ENCODE data around the gene B4GALT3. TPM values are rescaled to one million over a fixed set of nuclear protein-coding genes. Genes with fewer than 3 reads are reported as not detected.
A peak's percentile ranks its signal among the peaks of the same experiment; 100 is the strongest.

The B4GALT3 gene
- total RNA-seq, 1 experiment from 2014 or later = 59.2 TPM

- no TSS peak for BruUV-seq (replicated peaks)
Observed at GRCh38 chr1:161216945-161217712, 39.8 kb upstream of the B4GALT3 start.

GRCh38 chr1:161215076-161215475, 37.8 kb upstream of the B4GALT3 start, which contains the start of gene FCER1G:
Gene FCER1G (plus strand): TSS chr1:161215295. CDS start chr1:161215322, 27 bp downstream.
- Mint-ChIP-seq H3K9me3 (ENCODE audit: low read depth, unreplicated experiment) (no peaks in the 10 kb centered on the region), H3K4me1 (ENCODE audit: low read depth, unreplicated experiment) (peaks cover 12% of the 10 kb centered on the region), H3K27me3 (ENCODE audit: unreplicated experiment) (peaks cover 26% of the 10 kb centered on the region), H3K4me3 (ENCODE audit: low read depth, unreplicated experiment) (no peak within 1 kb of the TSS), H3K27ac (ENCODE audit: unreplicated experiment) (no peak within 1 kb of the TSS), H3K36me3 (ENCODE audit: insufficient read depth, unreplicated experiment) (peaks cover 50% of the 10 kb centered on the region)
- TF ChIP-seq CTCF (IDR thresholded peaks at IDR 0.05; ENCODE audit: unreplicated experiment) = no peak
- DNase-seq = no peak
- BruUV-seq (replicated peaks) = no TSS peak
- intact Hi-C loops (cut with micrococcal nuclease; ENCODE audit: unreplicated experiment) = no loop called here
- CTCF ChIA-PET = no interaction called here

More at GRCh38 chr1:161216945-161217712, 39.8 kb upstream of the B4GALT3 start:
- no peak for TF ChIP-seq CTCF (IDR thresholded peaks at IDR 0.05; ENCODE audit: unreplicated experiment)
- Mint-ChIP-seq H3K4me1 (ENCODE audit: low read depth, unreplicated experiment) (peaks cover 9% of the 10 kb centered on the region), H3K9me3 (ENCODE audit: low read depth, unreplicated experiment) (no peaks in the 10 kb centered on the region), H3K36me3 (ENCODE audit: insufficient read depth, unreplicated experiment) (peaks cover 32% of the 10 kb centered on the region), H3K27ac (ENCODE audit: unreplicated experiment) (no peak overlapping the region), H3K4me3 (ENCODE audit: low read depth, unreplicated experiment) (no peak overlapping the region), H3K27me3 (ENCODE audit: unreplicated experiment) (peaks cover 32% of the 10 kb centered on the region)
- no peak for DNase-seq
- CTCF ChIA-PET = interaction anchor here (0.7 to 1.0 kb wide), 2 partner anchors 15 to 157 kb away, joined by 5 to 6 read pairs; partner anchors contain the start of gene NDUFS2
- intact Hi-C loops (cut with micrococcal nuclease; ENCODE audit: unreplicated experiment) = no loop called here

- H3K36me3 Mint-ChIP-seq (ENCODE audit: insufficient read depth, unreplicated experiment) = peaks cover 57% of the 10 kb centered on the region
- DNase-seq = no peak
- CTCF ChIA-PET = no interaction called here
- no peaks in the 10 kb centered on the region for H3K9me3 Mint-ChIP-seq (ENCODE audit: low read depth, unreplicated experiment)
- peaks cover 19% of the 10 kb centered on the region for H3K4me1 Mint-ChIP-seq (ENCODE audit: low read depth, unreplicated experiment)
- no peak overlapping the region for H3K27ac Mint-ChIP-seq (ENCODE audit: unreplicated experiment)
- intact Hi-C loops (cut with micrococcal nuclease; ENCODE audit: unreplicated experiment) = no loop called here
- no peak for TF ChIP-seq CTCF (IDR thresholded peaks at IDR 0.05; ENCODE audit: unreplicated experiment)
- no peak overlapping the region for H3K4me3 Mint-ChIP-seq (ENCODE audit: low read depth, unreplicated experiment)
- no TSS peak for BruUV-seq (replicated peaks)
- peaks cover 21% of the 10 kb centered on the region for H3K27me3 Mint-ChIP-seq (ENCODE audit: unreplicated experiment)
Observed at GRCh38 chr1:161214369-161214768, 37.1 kb upstream of the B4GALT3 start.

- CTCF ChIA-PET = interaction anchor here (2.9 kb wide), 1 partner anchor 16 kb away, joined by 14 read pairs; the partner anchor contains the start of gene TOMM40L
- DNase-seq = peak; percentile 92
- peaks cover 14% of the 10 kb centered on the region for H3K4me1 Mint-ChIP-seq (ENCODE audit: low read depth, unreplicated experiment)
- H3K36me3 Mint-ChIP-seq (ENCODE audit: insufficient read depth, unreplicated experiment) = peaks cover 55% of the 10 kb centered on the region
- H3K4me3 Mint-ChIP-seq (ENCODE audit: low read depth, unreplicated experiment) = no peak overlapping the region
- no TSS peak for BruUV-seq (replicated peaks)
- no peaks in the 10 kb centered on the region for H3K9me3 Mint-ChIP-seq (ENCODE audit: low read depth, unreplicated experiment)
- peak; percentile 87 for TF ChIP-seq CTCF (IDR thresholded peaks at IDR 0.05; ENCODE audit: unreplicated experiment)
- H3K27me3 Mint-ChIP-seq (ENCODE audit: unreplicated experiment) = no peaks in the 10 kb centered on the region
- intact Hi-C loops (cut with micrococcal nuclease; ENCODE audit: unreplicated experiment) = loop anchor here (1.0 to 10.0 kb wide), 3 partner anchors 12 to 535 kb away; partner anchors contain the start of gene DUSP12
- H3K27ac Mint-ChIP-seq (ENCODE audit: unreplicated experiment) = no peak overlapping the region
Observed at GRCh38 chr1:161209790-161210409, 32.6 kb upstream of the B4GALT3 start.

All from Calu3 (cell line).